Loucy (cell line): ENCODE data around the gene ACTRT3.

Experiments
- CTCF ChIP-seq: fragments of 200-600 bp; sonication (generic); conservative IDR thresholded peaks from 2 replicates; pipeline ENCODE4 v1.5.1; 2014; ENCODE audit warnings: mild to moderate bottlenecking, antibody characterized with exemption, low read length
- EZH2phosphoT487 ChIP-seq: fragments of 200-600 bp; IDR thresholded peaks from 2 replicates; pipeline ENCODE4 v1.6.1; 2018; ENCODE audit warnings: antibody characterized with exemption, mild to moderate bottlenecking, moderate library complexity, borderline replicate concordance

GRCh38 chr3:169750665-169751064 is 18.7 kb downstream of the ACTRT3 start:
- TF ChIP-seq CTCF (no peak), EZH2phosphoT487 (no peak)
